Endothelial cell (in vitro differentiated cells): ENCODE results near the gene TRIM43B. TPM values are rescaled to one million over a fixed set of nuclear protein-coding genes. Genes with fewer than 3 reads are reported as not detected.
"Not testable (repeated sequence)": the region's sequence is repeated elsewhere in the genome, so short reads cannot be mapped to it uniquely, and the experiment has no call there.

Experiments used
- DNase-seq: peaks from one replicate; pipeline ENCODE4 v3.0.0; 2021; ENCODE audit warnings: low spot score
- H3K27ac Mint-ChIP-seq: one replicate; pipeline ENCODE4 v1.8.0; 2021; ENCODE audit warnings: mixed read lengths, inconsistent platforms; ENCODE audit not compliant: unreplicated experiment
- H3K27me3 Mint-ChIP-seq: one replicate; pipeline ENCODE4 v1.8.0; 2021; ENCODE audit warnings: mild to moderate bottlenecking, moderate library complexity, mixed read lengths, inconsistent platforms; ENCODE audit not compliant: unreplicated experiment
- H3K36me3 Mint-ChIP-seq: one replicate; pipeline ENCODE4 v1.8.0; 2021; ENCODE audit warnings: mild to moderate bottlenecking, low read depth, mixed read lengths, inconsistent platforms; ENCODE audit not compliant: unreplicated experiment
- H3K4me1 Mint-ChIP-seq: one replicate; pipeline ENCODE4 v1.8.0; 2021; ENCODE audit warnings: mild to moderate bottlenecking, mixed read lengths, inconsistent platforms; ENCODE audit not compliant: unreplicated experiment
- H3K4me3 Mint-ChIP-seq: one replicate; pipeline ENCODE4 v1.8.0; 2021; ENCODE audit warnings: mild to moderate bottlenecking, mixed read lengths, inconsistent platforms; ENCODE audit not compliant: unreplicated experiment
- H3K9me3 Mint-ChIP-seq: one replicate; pipeline ENCODE4 v1.8.0; 2021; ENCODE audit warnings: mixed read lengths, inconsistent platforms; ENCODE audit not compliant: unreplicated experiment
- total RNA-seq: library from RNA; stranded (reverse); fragmentation: NEBNext Ultra II Directional; extraction: Animal tissue kit (Norgen Biotek cat#: 25700); gene quantifications from one replicate; pipeline ENCODE4 v1.2.1, GENCODE V29; 2021; ENCODE audit not compliant: unreplicated experiment
- TF ChIP-seq, protein P1 (sequence below): fragments of 200-600 bp; sonication (generic); IDR thresholded peaks from one replicate; pipeline ENCODE4 v1.5.0; 2021; ENCODE audit warnings: antibody characterized with exemption; ENCODE audit not compliant: unreplicated experiment

TRIM43B gene
- total RNA-seq, 1 donor from 2014 or later: 0.23 TPM

DNA sequence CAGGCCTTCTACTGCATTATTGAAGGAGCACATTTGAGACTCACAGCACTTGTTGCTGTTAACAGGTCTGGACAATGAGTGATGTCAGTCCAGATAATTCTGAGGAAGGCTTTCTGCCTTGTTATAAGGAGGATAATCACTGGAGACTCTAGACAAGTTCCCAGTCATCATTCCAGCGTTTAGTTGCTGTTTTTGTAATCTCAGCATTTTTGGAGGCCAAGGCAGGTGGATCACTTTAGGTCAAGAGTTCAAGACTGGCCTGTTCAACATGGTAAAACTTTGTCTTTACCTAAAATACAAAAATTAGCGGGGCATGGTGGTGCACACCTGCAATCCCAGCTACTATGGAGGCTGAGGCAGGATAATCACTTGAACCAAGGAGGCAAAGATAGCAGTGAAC is 39.6 kb upstream of the TRIM43B start:
- TF ChIP-seq, protein P1, sequence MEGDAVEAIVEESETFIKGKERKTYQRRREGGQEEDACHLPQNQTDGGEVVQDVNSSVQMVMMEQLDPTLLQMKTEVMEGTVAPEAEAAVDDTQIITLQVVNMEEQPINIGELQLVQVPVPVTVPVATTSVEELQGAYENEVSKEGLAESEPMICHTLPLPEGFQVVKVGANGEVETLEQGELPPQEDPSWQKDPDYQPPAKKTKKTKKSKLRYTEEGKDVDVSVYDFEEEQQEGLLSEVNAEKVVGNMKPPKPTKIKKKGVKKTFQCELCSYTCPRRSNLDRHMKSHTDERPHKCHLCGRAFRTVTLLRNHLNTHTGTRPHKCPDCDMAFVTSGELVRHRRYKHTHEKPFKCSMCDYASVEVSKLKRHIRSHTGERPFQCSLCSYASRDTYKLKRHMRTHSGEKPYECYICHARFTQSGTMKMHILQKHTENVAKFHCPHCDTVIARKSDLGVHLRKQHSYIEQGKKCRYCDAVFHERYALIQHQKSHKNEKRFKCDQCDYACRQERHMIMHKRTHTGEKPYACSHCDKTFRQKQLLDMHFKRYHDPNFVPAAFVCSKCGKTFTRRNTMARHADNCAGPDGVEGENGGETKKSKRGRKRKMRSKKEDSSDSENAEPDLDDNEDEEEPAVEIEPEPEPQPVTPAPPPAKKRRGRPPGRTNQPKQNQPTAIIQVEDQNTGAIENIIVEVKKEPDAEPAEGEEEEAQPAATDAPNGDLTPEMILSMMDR: no peak
- Mint-ChIP-seq H3K27ac (no peak overlapping the region), H3K36me3 (peaks cover 13% of the 10 kb centered on the region), H3K4me1 (peaks cover 3% of the 10 kb centered on the region), H3K27me3 (peaks cover 3% of the 10 kb centered on the region), H3K4me3 (no peak overlapping the region), H3K9me3 (peaks cover 5% of the 10 kb centered on the region)
- no peak for DNase-seq

DNA sequence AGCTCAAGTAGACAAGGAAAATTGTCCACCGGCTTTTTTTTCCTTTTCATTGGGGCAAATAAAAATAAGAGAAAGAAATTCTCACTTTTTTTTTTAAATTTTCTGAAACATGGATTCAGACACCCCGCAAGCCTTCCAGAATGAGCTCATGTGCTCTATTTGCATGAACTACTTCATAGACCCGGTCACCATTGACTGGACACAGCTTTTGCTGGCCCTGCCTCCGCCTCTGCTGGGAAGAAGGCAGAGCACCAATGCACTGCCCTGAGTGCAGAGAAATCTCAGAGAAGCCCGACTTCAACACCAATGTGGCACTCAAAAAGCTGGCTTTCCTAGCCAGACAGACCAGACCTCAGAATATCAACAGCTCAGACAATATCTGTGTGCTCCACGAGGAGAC is 30.2 kb upstream of the TRIM43B start:
- Mint-ChIP-seq H3K36me3 (no peaks in the 10 kb centered on the region), H3K4me3 (no peak overlapping the region), H3K27ac (no peak overlapping the region), H3K9me3 (no peaks in the 10 kb centered on the region), H3K4me1 (no peaks in the 10 kb centered on the region), H3K27me3 (no peaks in the 10 kb centered on the region)
- DNase-seq: no peak
- TF ChIP-seq, protein P1: no peak

DNA sequence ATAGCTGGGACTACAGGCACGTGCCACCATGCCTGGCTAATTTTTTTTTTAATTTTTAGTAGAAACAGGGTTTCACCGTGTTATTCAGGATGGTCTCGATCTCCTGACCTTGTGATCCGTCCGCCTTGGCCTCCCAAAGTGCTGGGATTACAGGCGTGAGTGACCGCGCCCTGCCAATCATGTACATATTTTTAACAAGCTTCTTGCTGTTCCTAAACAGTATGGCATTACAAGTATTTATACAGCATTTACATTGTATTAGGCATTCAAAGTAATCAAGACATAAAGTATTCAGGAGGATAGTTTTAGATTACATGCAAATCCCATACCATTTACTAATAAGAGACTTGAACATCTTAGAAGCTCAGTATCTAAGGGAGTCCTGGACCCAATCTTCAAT is 29.7 kb upstream of the TRIM43B start:
- H3K9me3 Mint-ChIP-seq, H3K36me3 Mint-ChIP-seq, DNase-seq, H3K4me1 Mint-ChIP-seq, H3K4me3 Mint-ChIP-seq, H3K27me3 Mint-ChIP-seq, H3K27ac Mint-ChIP-seq: not testable (repeated sequence)

DNA sequence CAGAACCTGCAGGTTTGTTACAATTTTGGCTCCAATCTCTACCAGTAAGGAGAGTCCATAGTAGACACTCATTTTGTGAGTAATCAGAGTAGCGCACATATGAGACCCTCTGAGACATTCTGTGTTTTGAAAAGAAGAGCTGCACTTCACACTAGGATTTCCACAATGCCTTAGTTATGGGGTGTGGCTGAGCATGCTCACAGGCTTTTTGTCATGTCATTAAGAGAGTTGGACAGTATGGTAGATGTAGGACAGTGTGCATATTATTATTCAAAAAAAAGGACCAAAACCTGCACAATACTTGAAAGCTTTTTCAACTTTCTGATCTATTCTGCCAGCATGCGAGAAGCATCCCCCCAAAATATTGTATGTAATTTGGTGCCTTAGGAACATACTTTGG is 24.9 kb upstream of the TRIM43B start:
- H3K36me3 Mint-ChIP-seq: no peaks in the 10 kb centered on the region
- no peak overlapping the region for H3K4me3 Mint-ChIP-seq
- no peaks in the 10 kb centered on the region for H3K27me3 Mint-ChIP-seq

DNA sequence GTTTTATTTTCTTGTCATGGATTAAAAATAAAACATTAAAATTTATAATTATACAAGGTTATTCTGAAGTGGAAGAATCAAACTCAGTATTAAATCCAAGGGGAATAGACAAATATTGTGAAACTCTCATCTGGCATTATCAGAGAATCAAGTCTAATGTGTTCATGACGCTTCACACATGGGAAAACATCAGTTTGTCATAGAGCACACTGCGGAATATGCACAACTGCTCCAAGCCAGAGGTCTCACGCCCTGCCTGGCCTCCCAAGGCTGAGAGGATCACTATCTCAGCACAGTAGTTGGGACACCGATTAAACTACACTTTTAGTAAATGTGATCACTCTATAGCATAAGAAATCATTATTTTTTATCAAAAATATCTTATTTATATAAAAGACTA is 20.7 kb upstream of the TRIM43B start:
- Mint-ChIP-seq H3K27me3 (no peaks in the 10 kb centered on the region), H3K9me3 (no peaks in the 10 kb centered on the region), H3K27ac (no peak overlapping the region), H3K4me1 (peaks cover 2% of the 10 kb centered on the region), H3K36me3 (no peaks in the 10 kb centered on the region), H3K4me3 (no peak overlapping the region)
- no peak for DNase-seq
- TF ChIP-seq, protein P1: no peak

More for the DNA sequence above, 24.9 kb upstream of the TRIM43B start:
- TF ChIP-seq, protein P1: no peak
- Mint-ChIP-seq H3K27ac (no peak overlapping the region), H3K4me1 (peaks cover 2% of the 10 kb centered on the region), H3K9me3 (no peaks in the 10 kb centered on the region)
- no peak for DNase-seq

DNA sequence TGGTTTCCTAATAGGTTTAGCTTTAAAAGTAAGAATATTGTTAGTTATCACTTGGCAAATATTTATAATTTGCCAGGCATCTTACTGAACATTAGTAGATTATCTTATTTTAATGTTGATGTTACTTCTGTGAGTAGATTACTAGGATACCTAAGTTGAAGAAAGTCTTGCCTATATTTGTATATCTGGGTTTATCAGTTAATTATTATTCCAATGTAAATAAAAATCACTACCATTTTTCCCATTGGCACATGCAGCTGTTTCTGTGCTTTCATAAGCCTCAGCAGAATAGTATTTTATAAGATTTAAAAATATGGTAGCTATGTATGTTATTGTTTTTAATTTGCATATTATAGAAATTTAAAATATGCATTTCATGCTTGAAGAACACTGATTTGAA is 16.3 kb upstream of the TRIM43B start:
- H3K9me3 Mint-ChIP-seq: no peaks in the 10 kb centered on the region
- no peaks in the 10 kb centered on the region for H3K4me1 Mint-ChIP-seq
- no peak overlapping the region for H3K27ac Mint-ChIP-seq
- TF ChIP-seq, protein P1: no peak
- no peak for DNase-seq
- H3K4me3 Mint-ChIP-seq: no peak overlapping the region
- no peaks in the 10 kb centered on the region for H3K27me3 Mint-ChIP-seq
- no peaks in the 10 kb centered on the region for H3K36me3 Mint-ChIP-seq

DNA sequence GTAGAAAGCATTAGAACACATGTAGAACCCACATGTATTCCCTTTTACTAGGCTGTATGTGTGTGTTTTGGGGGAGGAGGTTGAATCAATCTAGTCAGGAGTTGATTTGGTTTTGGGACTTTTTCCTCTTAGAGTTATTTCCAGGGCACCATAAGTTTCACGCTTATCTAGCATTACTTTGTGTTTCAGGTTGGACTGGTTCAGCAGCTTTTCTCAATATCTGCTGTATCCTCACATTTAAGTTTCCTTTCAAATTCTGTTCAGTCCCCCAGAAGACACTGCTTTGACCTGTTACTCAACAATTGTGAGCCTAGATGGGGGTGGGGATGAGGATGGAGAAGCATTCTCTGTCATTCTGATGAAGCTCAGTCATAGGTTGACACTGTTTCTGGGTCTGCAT is 7.5 kb upstream of the TRIM43B start:
- not testable (repeated sequence) for H3K27me3 Mint-ChIP-seq, DNase-seq, H3K36me3 Mint-ChIP-seq, H3K4me3 Mint-ChIP-seq, H3K4me1 Mint-ChIP-seq, H3K27ac Mint-ChIP-seq, H3K9me3 Mint-ChIP-seq

DNA sequence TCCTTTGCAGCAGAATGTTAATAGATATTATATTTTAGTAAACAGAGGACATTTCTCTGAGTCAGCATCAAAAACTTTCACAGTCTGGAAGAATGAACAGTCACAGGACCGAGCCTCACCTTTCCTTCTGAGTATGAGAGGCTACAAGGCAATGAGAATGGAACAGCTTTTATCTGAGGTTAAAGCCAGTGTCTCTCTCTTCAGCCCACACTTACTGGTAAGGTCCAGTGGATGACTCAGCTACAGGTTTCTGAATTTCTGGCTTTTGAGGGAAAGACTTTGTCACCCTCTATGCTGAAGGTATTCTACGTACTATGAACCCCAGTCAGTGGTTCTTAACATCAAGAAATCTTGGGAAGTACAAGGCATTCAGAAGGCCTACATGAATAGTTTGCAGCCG is 9.5 kb downstream of the TRIM43B start:
- H3K27ac Mint-ChIP-seq, H3K9me3 Mint-ChIP-seq, DNase-seq, H3K4me3 Mint-ChIP-seq, H3K36me3 Mint-ChIP-seq, H3K4me1 Mint-ChIP-seq, H3K27me3 Mint-ChIP-seq: not testable (repeated sequence)
